Measurements from ENCODE around the gene RFX2. TPM values are rescaled to one million over a fixed set of nuclear protein-coding genes. Genes with fewer than 3 reads are reported as not detected.
"Not testable (repeated sequence)": the region's sequence is repeated elsewhere in the genome, so short reads cannot be mapped to it uniquely, and the experiment has no call there.

RFX2 gene
- total RNA-seq, 1 donor, result 6.5 TPM

GRCh38 chr19:5966215-5966614 lies 144.1 kb downstream of the RFX2 start:
- peak; percentile 88 for DNase-seq (ENCODE audit: low read depth)
- no peak overlapping the region for H3K4me3 ChIP-seq (ENCODE audit: low read depth, low read length)
- no peak for TF ChIP-seq CTCF (IDR thresholded peaks at IDR 0.05; ENCODE audit: insufficient read depth, low read depth, low read length)

GRCh38 chr19:5964816-5965565 lies 145.3 kb downstream of the RFX2 start:
- TF ChIP-seq CTCF (IDR thresholded peaks at IDR 0.05; ENCODE audit: insufficient read depth, low read depth, low read length), result no peak
- no peak overlapping the region for H3K4me3 ChIP-seq (ENCODE audit: low read depth, low read length)
- DNase-seq (ENCODE audit: low read depth), result no peak

GRCh38 chr19:5963855-5964254 lies 146.4 kb downstream of the RFX2 start:
- no peak overlapping the region for H3K4me3 ChIP-seq (ENCODE audit: low read depth, low read length)
- DNase-seq (ENCODE audit: low read depth), result no peak
- no peak for TF ChIP-seq CTCF (IDR thresholded peaks at IDR 0.05; ENCODE audit: insufficient read depth, low read depth, low read length)

GRCh38 chr19:5963259-5963658 lies 147.0 kb downstream of the RFX2 start:
- H3K4me3 ChIP-seq (ENCODE audit: low read depth, low read length); DNase-seq (ENCODE audit: low read depth): not testable (repeated sequence)

GRCh38 chr19:5961969-5962945 lies 148.0 kb downstream of the RFX2 start:
- no peak overlapping the region for H3K4me3 ChIP-seq (ENCODE audit: low read depth, low read length)
- DNase-seq (ENCODE audit: low read depth), result peak; percentile 86
- no peak for TF ChIP-seq CTCF (IDR thresholded peaks at IDR 0.05; ENCODE audit: insufficient read depth, low read depth, low read length)

GRCh38 chr19:5961641-5961968 lies 148.7 kb downstream of the RFX2 start:
- H3K4me3 ChIP-seq (ENCODE audit: low read depth, low read length); DNase-seq (ENCODE audit: low read depth): not testable (repeated sequence)

- no peak overlapping the region for H3K4me3 ChIP-seq (ENCODE audit: low read depth, low read length)
- DNase-seq (ENCODE audit: low read depth), result no peak
- TF ChIP-seq CTCF (IDR thresholded peaks at IDR 0.05; ENCODE audit: insufficient read depth, low read depth, low read length), result no peak
Measured at GRCh38 chr19:5960005-5961001, 150.0 kb downstream of the RFX2 start.
